CD4-positive, alpha-beta memory T cell (primary cell): ENCODE results near the gene KCTD6. TPM values are rescaled to one million over a fixed set of nuclear protein-coding genes. Genes with fewer than 3 reads are reported as not detected.

ENCODE experiments used
- CTCF ChIA-PET: fragments of 350-600 bp; sonication (Branson Sonifier 250); formaldehyde crosslinking; loops from one replicate; lab custom pipeline; 2021; ENCODE audit warnings: inconsistent platforms; ENCODE audit not compliant: partially characterized antibody; lab: Charles Lee
- POLR2A ChIA-PET: fragments of 350-600 bp; sonication (Branson Sonifier 250); formaldehyde crosslinking; loops from one replicate; lab custom pipeline; 2021; ENCODE audit not compliant: partially characterized antibody; lab: Charles Lee
- DNase-seq, 5 donors: peaks; one replicate each; pipeline versions ENCODE4 v3.0.0 to v3.0.0-alpha.2; 2020 to 2022; ENCODE audit warnings: mixed read lengths in 1 of 5
- H3K27ac ChIP-seq: one replicate; pipeline ENCODE4 v1.7.0; 2013; ENCODE audit warnings: low read depth, low read length
- H3K27me3 ChIP-seq: 2 replicates; pipeline ENCODE4 v1.7.0; 2013; ENCODE audit warnings: mild to moderate bottlenecking, low read length, moderate library complexity; ENCODE audit not compliant: insufficient read depth
- H3K36me3 ChIP-seq: 2 replicates; pipeline ENCODE4 v1.7.0; 2013; ENCODE audit warnings: mild to moderate bottlenecking, low read length, moderate library complexity; ENCODE audit not compliant: insufficient read depth
- H3K4me1 ChIP-seq: 2 replicates; pipeline ENCODE4 v1.7.0; 2013; ENCODE audit warnings: mild to moderate bottlenecking, low read length, moderate library complexity; ENCODE audit not compliant: insufficient read depth
- H3K4me3 ChIP-seq, 2 donors: one replicate each; pipeline ENCODE4 v1.7.0; 2013; ENCODE audit warnings: low read length in 2 of 2, mild to moderate bottlenecking in 1 of 2
- H3K9me3 ChIP-seq, 2 donors: one replicate each; pipeline ENCODE4 v1.7.0; 2013; ENCODE audit warnings: low read length in 2 of 2, control low read depth in 1 of 2; ENCODE audit not compliant: control insufficient read depth in 1 of 2
- H3K27ac Mint-ChIP-seq, 7 donors: one replicate each; pipeline ENCODE4 v1.8.0; 2020 to 2021; ENCODE audit warnings: mixed read lengths in 7 of 7, mild to moderate bottlenecking in 6 of 7, inconsistent platforms in 3 of 7, moderate library complexity in 3 of 7
- H3K27me3 Mint-ChIP-seq, 2 donors: one replicate each; pipeline ENCODE4 v1.8.0; 2020 to 2021; ENCODE audit warnings: mixed read lengths in 2 of 2
- H3K36me3 Mint-ChIP-seq, 2 donors: one replicate each; pipeline ENCODE4 v1.8.0; 2020 to 2021; ENCODE audit warnings: mixed read lengths in 2 of 2, inconsistent platforms in 1 of 2, mild to moderate bottlenecking in 1 of 2
- H3K4me1 Mint-ChIP-seq, 4 donors: one replicate each; pipeline ENCODE4 v1.8.0; 2020 to 2021; ENCODE audit warnings: mixed read lengths in 4 of 4, mild to moderate bottlenecking in 1 of 4
- H3K4me3 Mint-ChIP-seq, 8 donors: one replicate each; pipeline ENCODE4 v1.8.0; 2020 to 2021; ENCODE audit warnings: mixed read lengths in 8 of 8, mild to moderate bottlenecking in 7 of 8, moderate library complexity in 6 of 8, inconsistent platforms in 3 of 8
- H3K9me3 Mint-ChIP-seq, 8 donors: one replicate each; pipeline ENCODE4 v1.8.0; 2020 to 2021; ENCODE audit warnings: mixed read lengths in 8 of 8, mild to moderate bottlenecking in 5 of 8, inconsistent platforms in 3 of 8, moderate library complexity in 1 of 8
- intact Hi-C: fragments of 100-400 bp; cut with micrococcal nuclease; formaldehyde crosslinking; loops from one replicate; pipeline ENCODE4 v1.15.1; 2023
- polyA plus RNA-seq, 2 donors: library from polyadenylated mRNA; unstranded; fragments of 300-500 nt; fragmentation: Illumina TruSeq; gene quantifications; one replicate each; pipeline ENCODE4 v1.2.3, GENCODE V29; 2021
- total RNA-seq, 2 experiments: library from RNA; stranded (reverse); gene quantifications; one replicate each; pipeline ENCODE4 v1.2.3, GENCODE V29; 2021

Gene KCTD6
- total and polyA plus RNA-seq, 4 experiments from 2014 or later: 6.8 to 15.3 (median 10.3) TPM

DNA sequence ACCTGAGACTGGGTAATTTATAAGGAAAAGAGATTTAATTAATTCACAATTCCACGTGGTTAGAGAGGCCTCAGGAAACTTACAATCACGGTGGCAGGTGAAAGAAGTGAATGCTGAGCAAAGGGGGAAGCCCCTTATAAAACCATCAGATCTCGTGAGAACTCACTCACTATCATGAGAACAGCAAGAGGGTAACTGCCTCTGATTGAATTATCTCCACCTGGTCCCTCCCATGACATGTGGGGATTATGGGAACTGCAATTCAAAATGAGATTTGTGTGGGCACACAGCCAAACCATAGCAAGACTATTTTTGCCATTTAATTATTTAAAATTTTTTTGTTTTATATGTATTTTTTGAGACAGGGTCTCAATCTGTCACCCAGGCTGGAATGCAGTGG is 27.0 kb upstream of the KCTD6 start:
- Histone ChIP-seq H3K27me3 (no peaks in the 10 kb centered on the region), H3K4me1 (peaks cover 7% of the 10 kb centered on the region), H3K36me3 (no peaks in the 10 kb centered on the region), H3K4me3 (no peak overlapping the region), H3K9me3 (no peaks in the 10 kb centered on the region), H3K27ac (no peak overlapping the region)
- ChIA-PET CTCF (interaction anchor here (1.3 to 1.8 kb wide), 5 partner anchors 9 to 65 kb away, joined by 3 to 21 read pairs (median 3); partner anchors contain the start of gene KCTD6), POLR2A (no interaction called here)
- H3K36me3 Mint-ChIP-seq: no peaks in the 10 kb centered on the region
- no peak overlapping the region for H3K27ac Mint-ChIP-seq
- intact Hi-C loops: loop anchor here (10.0 kb wide), 1 partner anchor 170 kb away; no protein-coding TSS in a partner anchor
- peaks cover 0 to 3% of the 10 kb centered on the region in 2 donors for H3K27me3 Mint-ChIP-seq
- peak in 1 of 5 donors; percentile 19 for DNase-seq
- H3K9me3 Mint-ChIP-seq: no peaks in the 10 kb centered on the region
- peaks cover 3 to 7% (median 7%) of the 10 kb centered on the region in 4 donors for H3K4me1 Mint-ChIP-seq
- H3K4me3 Mint-ChIP-seq: no peak overlapping the region

DNA sequence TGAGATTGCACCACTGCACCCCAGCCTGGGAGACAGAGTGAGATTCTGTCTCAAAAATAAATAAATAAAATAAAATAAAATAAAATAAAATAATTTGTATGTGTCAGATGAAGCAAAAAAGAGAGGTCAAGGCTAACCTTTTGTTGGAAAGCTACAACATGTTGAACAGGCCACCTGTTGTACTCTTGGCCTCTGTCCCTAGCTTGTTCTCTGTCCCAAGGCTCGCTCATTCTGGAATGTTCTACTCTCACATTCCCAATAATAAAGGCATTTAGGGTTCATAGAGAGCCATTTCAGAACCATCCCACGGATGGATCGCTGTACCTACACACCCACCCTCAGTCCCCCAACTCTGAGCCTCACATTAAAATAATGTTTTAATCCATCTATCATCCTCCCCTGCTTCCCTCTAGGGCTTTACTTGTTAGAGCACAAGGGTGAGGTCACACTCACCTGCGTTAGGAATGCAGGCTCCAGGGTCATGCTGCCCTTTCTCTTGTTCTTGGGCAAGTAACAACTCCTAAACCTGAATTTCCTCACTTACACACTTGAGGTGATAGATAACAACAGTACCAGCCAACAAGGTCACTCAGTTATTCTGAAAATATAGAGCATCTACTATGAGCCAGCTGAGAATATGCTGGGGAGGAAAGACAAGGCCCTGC is 24.9 kb upstream of the KCTD6 start:
- Mint-ChIP-seq H3K27ac (no peak overlapping the region), H3K4me3 (no peak overlapping the region), H3K9me3 (no peaks in the 10 kb centered on the region), H3K27me3 (peaks cover 0 to 3% of the 10 kb centered on the region in 2 donors), H3K4me1 (peaks cover 13 to 24% (median 21%) of the 10 kb centered on the region in 4 donors), H3K36me3 (no peaks in the 10 kb centered on the region)
- peaks cover 24% of the 10 kb centered on the region for H3K4me1 ChIP-seq
- POLR2A ChIA-PET: no interaction called here
- H3K9me3 ChIP-seq: no peaks in the 10 kb centered on the region
- no peak overlapping the region for H3K4me3 ChIP-seq
- CTCF ChIA-PET: interaction anchor here (0.7 to 1.8 kb wide), 3 partner anchors 8 to 25 kb away, joined by 3 to 4 read pairs (median 3); partner anchors contain the start of gene KCTD6
- no peaks in the 10 kb centered on the region for H3K36me3 ChIP-seq
- no peaks in the 10 kb centered on the region for H3K27me3 ChIP-seq
- H3K27ac ChIP-seq: no peak overlapping the region
- intact Hi-C loops: loop anchor here (10.0 kb wide), 1 partner anchor 168 kb away; no protein-coding TSS in a partner anchor
- DNase-seq: no peak

DNA sequence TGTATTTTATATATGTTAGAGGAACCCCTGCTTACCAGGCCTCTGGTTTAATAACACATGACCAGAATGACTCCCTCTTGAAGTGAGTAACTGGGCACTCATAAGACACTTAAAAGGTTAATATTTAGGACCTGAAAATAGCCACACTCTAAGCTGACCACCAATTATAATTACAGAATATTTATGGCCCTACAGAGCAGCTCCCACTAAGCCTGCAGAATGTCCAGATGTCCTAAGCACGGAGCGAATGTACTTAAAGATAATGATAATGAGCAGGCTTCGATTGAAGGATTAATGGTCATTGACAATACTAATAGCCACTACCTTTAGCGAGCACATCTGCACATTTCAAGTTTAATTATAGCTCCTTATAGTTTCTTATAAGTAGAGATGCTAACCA is 22.8 kb upstream of the KCTD6 start:
- H3K36me3 ChIP-seq: no peaks in the 10 kb centered on the region
- POLR2A ChIA-PET: no interaction called here
- H3K4me3 Mint-ChIP-seq: no peak overlapping the region
- DNase-seq: no peak
- H3K36me3 Mint-ChIP-seq: no peaks in the 10 kb centered on the region
- no peaks in the 10 kb centered on the region for H3K9me3 Mint-ChIP-seq
- H3K9me3 ChIP-seq: no peaks in the 10 kb centered on the region
- no peak overlapping the region for H3K27ac Mint-ChIP-seq
- intact Hi-C loops: loop anchor here (10.0 kb wide), 1 partner anchor 166 kb away; no protein-coding TSS in a partner anchor
- H3K4me3 ChIP-seq: no peak overlapping the region
- no peaks in the 10 kb centered on the region for H3K27me3 ChIP-seq
- H3K27ac ChIP-seq: no peak overlapping the region
- CTCF ChIA-PET: interaction anchor here (0.8 to 6.2 kb wide), 2 partner anchors 13 to 23 kb away, joined by 5 to 44 read pairs; partner anchors contain the start of gene KCTD6
- H3K4me1 ChIP-seq: peaks cover 20% of the 10 kb centered on the region
- peaks cover 11 to 27% (median 19%) of the 10 kb centered on the region in 4 donors for H3K4me1 Mint-ChIP-seq
- H3K27me3 Mint-ChIP-seq: no peaks in the 10 kb centered on the region

DNA sequence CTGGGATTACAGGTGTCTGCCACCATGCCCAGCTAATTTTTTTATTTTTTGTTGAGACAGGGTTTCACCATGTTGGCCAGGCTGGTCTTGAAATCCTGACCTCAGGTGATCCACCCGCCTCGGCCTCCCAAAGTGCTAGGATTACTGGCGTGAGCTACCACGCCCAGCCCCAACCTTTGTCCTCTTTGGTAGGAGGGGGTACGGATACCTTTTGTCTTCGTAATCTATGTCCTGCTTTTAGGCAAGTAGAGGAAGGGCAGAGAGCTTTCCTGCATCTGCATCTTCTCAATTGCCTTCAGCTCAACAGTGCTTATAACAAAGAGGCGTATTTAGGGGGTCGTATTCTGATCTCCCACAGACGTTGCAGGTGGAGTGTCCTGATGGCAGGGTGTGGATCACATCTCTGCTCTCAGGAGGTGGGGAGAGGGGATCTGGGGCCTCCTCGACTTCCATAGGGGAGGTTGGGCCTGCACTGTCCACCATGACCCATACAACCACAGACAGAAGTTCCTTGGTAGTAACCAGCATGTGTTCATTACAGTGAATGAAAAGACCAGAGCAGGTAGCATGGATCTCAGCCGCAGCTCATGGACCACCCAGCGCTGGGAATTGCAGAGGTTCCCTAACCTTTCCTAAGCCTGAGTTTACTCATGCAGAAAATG is 21.4 kb upstream of the KCTD6 start:
- H3K9me3 Mint-ChIP-seq: no peaks in the 10 kb centered on the region
- H3K36me3 ChIP-seq: no peaks in the 10 kb centered on the region
- peak overlapping the region in 1 of 2 donors; percentile 9 for H3K4me3 ChIP-seq
- peaks cover 18 to 41% (median 29%) of the 10 kb centered on the region in 4 donors for H3K4me1 Mint-ChIP-seq
- no peaks in the 10 kb centered on the region for H3K27me3 ChIP-seq
- H3K27ac Mint-ChIP-seq: peak overlapping the region in 6 of 7 donors; percentile 13 to 79 (median 74)
- H3K36me3 Mint-ChIP-seq: no peaks in the 10 kb centered on the region
- peak overlapping the region; percentile 24 for H3K27ac ChIP-seq
- intact Hi-C loops: no loop called here
- H3K27me3 Mint-ChIP-seq: no peaks in the 10 kb centered on the region
- peak overlapping the region in 2 of 8 donors; percentile 46 to 49 for H3K4me3 Mint-ChIP-seq
- CTCF ChIA-PET: interaction anchor here (0.7 to 6.2 kb wide), 4 partner anchors 17 to 152 kb away, joined by 3 to 44 read pairs (median 3); partner anchors contain the start of gene KCTD6
- no peaks in the 10 kb centered on the region for H3K9me3 ChIP-seq
- DNase-seq: no peak
- POLR2A ChIA-PET: interaction anchor here (1.6 to 4.7 kb wide), 4 partner anchors 14 to 164 kb away, joined by 5 to 32 read pairs (median 10); partner anchors contain the start of genes HTD2, KCTD6 and PDHB
- peaks cover 20% of the 10 kb centered on the region for H3K4me1 ChIP-seq

DNA sequence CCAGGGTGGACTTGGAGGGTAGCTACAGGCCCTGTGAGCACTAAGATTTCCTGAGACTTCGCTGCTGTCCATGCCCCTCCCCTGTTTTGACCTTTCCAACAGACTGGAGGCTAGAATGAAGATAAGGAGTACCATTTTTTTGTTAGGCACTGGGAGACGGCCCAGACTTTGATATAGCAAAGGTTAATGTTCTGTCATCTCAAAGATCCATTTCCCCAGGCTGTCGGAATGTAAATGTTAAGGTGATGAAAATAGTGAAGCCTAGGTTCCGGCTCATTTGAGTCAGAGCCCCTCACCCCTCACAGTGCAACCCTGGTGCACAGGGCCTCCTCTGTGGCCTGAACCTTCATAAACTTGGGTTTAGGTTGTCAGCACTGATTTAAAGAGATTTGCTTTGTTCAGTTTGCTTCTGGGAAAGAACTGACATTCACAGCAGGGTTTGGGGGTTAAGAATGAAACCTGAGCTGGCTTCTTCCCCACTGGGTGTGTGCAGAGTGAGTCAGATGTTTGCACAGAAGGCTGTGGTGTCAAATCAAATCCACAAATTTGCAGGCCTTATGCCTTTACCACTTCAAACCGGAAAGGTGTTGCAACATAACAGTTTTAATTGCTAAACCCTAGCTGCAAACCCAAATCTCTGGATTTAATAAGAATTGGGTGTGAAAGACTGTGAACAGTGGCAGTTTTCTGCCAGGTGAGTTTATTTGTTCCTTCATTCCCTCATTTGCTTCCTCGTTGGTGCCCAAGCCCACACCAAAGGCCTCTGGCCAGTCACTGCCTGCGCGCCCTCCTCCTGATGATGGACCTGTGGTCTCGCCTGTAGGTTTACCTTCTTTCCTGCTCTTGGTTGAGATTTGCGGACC is 20.6 kb upstream of the KCTD6 start:
- H3K36me3 Mint-ChIP-seq: no peaks in the 10 kb centered on the region
- ChIA-PET POLR2A (interaction anchor here (0.9 to 4.7 kb wide), 5 partner anchors 13 to 874 kb away, joined by 3 to 32 read pairs (median 8); partner anchors contain the start of genes ARF4, HTD2, KCTD6 and PDHB), CTCF (interaction anchor here (0.7 to 6.2 kb wide), 7 partner anchors 8 to 165 kb away, joined by 3 to 44 read pairs (median 3); partner anchors contain the start of genes HTD2, KCTD6 and RPP14)
- H3K36me3 ChIP-seq: no peaks in the 10 kb centered on the region
- peaks cover 20% of the 10 kb centered on the region for H3K4me1 ChIP-seq
- H3K27me3 ChIP-seq: no peaks in the 10 kb centered on the region
- peak overlapping the region in 1 of 2 donors; percentile 9 for H3K4me3 ChIP-seq
- H3K27ac Mint-ChIP-seq: peak overlapping the region; percentile 13 to 89 (median 79)
- H3K27me3 Mint-ChIP-seq: no peaks in the 10 kb centered on the region
- H3K27ac ChIP-seq: peak overlapping the region; percentile 24
- intact Hi-C loops: no loop called here
- H3K4me3 Mint-ChIP-seq: peak overlapping the region in 7 of 8 donors; percentile 29 to 61 (median 49)
- H3K9me3 Mint-ChIP-seq: no peaks in the 10 kb centered on the region
- peak; percentile 27 to 60 (median 37) for DNase-seq
- H3K9me3 ChIP-seq: no peaks in the 10 kb centered on the region
- H3K4me1 Mint-ChIP-seq: peaks cover 18 to 41% (median 29%) of the 10 kb centered on the region in 4 donors

DNA sequence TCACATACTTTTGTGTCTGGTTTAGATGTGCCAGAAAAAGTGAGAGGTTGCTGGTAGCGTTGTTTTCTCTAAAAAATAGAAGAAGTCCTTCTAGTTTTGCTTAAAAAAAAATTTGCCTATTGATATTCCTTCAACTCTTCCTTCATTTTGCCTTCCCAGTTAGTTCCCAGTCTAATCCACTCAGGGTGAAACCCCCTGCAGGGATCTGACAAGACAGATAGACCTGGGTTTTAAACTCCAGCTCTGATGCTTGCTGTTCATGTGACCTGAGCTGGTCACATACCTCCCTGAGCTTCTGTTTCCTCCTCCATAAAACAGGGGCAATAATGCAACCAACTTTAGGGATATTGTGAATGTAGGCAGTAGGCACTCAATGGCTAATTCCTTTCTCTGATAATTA is 18.6 kb upstream of the KCTD6 start:
- H3K4me1 ChIP-seq: peaks cover 20% of the 10 kb centered on the region
- intact Hi-C loops: loop anchor here (2.0 kb wide), 1 partner anchor 18 kb away; no protein-coding TSS in a partner anchor

More for the DNA sequence above, 18.6 kb upstream of the KCTD6 start:
- H3K4me3 Mint-ChIP-seq: no peak overlapping the region
- POLR2A ChIA-PET: interaction anchor here (2.5 to 4.7 kb wide), 2 partner anchors 18 to 167 kb away, joined by 8 to 32 read pairs; partner anchors contain the start of genes HTD2 and KCTD6
- no peaks in the 10 kb centered on the region for H3K27me3 Mint-ChIP-seq
- CTCF ChIA-PET: interaction anchor here (0.8 to 6.2 kb wide), 4 partner anchors 10 to 167 kb away, joined by 3 to 44 read pairs (median 12); partner anchors contain the start of genes HTD2, KCTD6 and RPP14
- Histone ChIP-seq H3K36me3 (no peaks in the 10 kb centered on the region), H3K27me3 (no peaks in the 10 kb centered on the region), H3K9me3 (no peaks in the 10 kb centered on the region), H3K4me3 (no peak overlapping the region), H3K27ac (no peak overlapping the region)
- H3K9me3 Mint-ChIP-seq: no peaks in the 10 kb centered on the region
- H3K4me1 Mint-ChIP-seq: peaks cover 18 to 41% (median 29%) of the 10 kb centered on the region in 4 donors
- peak overlapping the region in 4 of 7 donors; percentile 49 to 72 (median 66) for H3K27ac Mint-ChIP-seq
- DNase-seq: no peak
- no peaks in the 10 kb centered on the region for H3K36me3 Mint-ChIP-seq
